Renal pelvis (tissue), 4 donors: ENCODE measurements around the gene PLPP3. TPM values are rescaled to one million over a fixed set of nuclear protein-coding genes. Genes with fewer than 3 reads are reported as not detected.

Source experiments
- DNase-seq: peaks from one replicate; pipeline ENCODE4 v3.0.0-alpha.2; 2013
- polyA plus RNA-seq, 3 donors: library from polyadenylated mRNA; unstranded; fragments of 120-200 nt; gene quantifications; one replicate each; pipeline ENCODE4 v1.2.1, GENCODE V29; 2013; ENCODE audit not compliant: insufficient read length in 3 of 3

Gene PLPP3
- polyA plus RNA-seq, 3 donors, result 101 to 118 (median 111) TPM

DNA sequence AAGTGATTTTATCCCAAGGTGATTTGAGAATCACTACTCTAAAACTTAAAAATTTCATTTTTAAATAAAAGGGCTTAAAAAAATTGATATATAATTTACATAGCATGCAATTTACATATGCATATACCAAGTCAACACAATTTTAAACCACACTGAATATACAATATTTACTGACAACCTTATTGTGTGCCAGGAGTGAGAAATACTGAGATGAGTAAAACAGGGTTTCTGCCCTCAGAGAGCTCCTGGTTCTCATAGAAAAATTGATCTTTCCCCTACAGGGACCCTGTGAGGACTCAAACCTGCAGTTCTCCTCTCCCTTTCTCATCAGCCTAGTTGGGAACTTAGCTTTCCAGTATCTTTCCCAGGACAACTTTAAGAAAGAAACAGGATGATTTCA is 27.0 kb downstream of the PLPP3 start:
- no peak for DNase-seq

DNA sequence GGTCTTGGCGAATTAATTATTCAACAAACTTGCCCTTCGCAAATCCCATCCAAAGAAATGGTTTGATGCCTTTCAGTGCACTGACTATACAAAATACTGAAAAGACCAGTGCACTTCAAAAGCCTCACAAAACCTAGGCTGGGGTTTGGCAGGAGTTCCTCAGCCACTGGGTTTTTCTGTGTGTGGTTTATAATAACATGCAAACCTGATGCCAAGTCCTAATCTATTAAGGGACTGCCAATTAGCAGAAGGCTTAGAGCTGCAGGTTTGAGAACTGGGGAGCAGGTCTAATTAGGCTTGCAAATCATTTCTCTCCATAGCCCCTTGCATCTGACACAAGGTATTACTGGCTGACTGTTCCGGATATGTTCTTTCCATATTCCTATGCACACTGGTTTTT is 27.7 kb downstream of the PLPP3 start:
- no peak for DNase-seq

DNA sequence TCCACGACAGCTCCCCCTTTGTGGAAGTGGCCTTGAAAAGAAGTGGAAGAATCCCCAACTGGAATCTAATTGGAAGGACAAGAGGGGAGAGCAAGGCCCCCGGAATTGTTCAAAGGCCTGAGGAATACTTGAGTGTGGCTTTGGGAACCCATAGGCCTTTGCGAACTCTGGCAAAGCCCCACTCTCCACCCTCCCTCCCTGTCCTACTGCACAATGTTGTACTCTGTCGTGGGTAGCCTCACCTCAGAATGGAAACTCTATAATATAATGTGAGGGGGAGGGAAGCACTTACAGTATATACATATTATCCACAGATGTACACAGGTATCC is 28.5 kb downstream of the PLPP3 start:
- no peak for DNase-seq

DNA sequence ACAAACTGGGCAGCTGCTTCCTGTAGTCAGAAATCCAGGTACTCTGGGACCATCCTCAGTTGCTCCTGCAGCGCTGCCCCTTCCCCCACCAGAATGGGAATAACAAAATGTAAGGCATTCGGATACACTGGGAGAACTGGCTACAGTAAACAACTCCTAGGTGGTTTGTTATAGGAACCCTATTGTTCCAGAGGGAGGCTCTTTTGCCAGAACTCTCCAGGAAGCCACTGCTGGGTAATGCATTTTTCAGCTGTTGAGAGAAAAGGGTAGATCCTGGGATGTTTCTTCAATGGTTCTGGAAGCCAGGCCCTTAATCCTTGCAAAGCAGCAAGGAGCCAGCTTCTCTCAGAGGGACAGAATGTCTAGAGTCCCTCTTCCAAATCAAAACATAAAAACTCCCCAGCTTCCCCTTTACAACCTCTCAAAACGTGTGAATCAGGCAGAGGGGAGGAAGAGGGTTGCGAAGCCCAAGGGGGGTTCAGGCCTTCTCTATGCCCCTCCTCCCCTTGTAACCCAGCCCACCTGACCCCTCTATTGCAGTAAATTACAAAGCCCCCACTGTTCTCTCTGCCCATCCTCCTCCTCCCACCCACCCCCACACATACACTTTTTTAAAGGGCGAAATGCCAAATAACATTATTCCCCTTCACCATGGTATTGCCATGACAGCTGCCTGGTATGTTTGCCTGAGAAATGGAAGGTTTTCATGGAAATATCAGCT is 29.1 kb downstream of the PLPP3 start:
- DNase-seq, result no peak

DNA sequence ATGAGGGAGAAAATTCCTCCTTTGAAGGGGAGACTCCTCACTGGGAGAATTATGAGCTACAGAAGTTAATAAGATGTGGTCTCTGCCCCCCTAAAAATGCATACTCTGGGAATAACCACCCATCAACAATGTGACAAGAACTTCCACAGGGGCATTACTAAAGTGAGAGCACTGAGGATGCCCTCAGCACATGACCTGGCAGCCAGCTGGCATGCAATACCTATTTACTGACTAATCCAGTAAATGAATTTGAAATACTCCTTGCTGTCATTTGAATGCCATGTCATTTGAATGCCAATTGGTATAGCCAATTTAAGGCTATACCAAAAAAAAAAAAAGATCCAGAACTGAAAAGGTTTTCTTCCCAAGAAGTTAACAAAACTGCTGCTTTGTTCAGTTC is 30.8 kb downstream of the PLPP3 start:
- DNase-seq, result no peak

DNA sequence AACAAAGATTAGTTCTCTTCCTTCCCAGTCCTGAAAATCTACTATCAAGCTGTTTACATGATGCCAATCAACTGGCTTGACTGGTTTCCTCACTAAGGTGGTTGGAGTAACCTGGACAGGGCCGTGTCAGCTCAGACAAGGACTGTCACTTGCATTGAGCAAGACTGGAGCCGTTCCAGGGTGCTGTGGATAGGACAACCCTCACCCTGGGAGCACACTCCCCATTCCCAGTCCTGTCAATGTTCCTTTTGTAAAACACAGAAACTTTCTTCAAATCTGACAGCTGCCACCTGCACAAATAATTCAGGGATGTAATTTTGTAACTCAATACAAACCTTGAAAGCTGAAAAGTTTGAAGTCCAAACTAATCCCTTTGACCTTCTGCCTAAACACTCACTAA is 31.4 kb downstream of the PLPP3 start:
- DNase-seq, result no peak

DNA sequence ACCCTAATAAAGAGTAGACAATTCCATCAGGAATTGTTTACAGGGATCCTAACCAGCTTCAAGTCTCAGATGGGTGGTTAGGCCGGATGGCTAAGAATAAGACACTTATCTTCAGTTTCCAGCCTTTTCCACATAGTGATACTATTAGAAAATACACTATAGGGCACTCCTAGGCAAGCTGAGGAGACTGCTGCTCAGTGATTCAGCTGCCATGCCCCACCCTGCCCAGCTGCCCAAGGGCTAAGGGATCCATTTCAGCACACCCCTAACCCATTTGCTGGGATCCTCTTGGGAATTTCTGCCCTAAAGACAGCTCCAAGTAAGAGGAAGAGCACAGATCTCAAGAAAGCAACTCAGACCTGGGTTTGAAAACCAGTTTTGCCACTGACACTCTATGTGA is 31.9 kb downstream of the PLPP3 start:
- no peak for DNase-seq

DNA sequence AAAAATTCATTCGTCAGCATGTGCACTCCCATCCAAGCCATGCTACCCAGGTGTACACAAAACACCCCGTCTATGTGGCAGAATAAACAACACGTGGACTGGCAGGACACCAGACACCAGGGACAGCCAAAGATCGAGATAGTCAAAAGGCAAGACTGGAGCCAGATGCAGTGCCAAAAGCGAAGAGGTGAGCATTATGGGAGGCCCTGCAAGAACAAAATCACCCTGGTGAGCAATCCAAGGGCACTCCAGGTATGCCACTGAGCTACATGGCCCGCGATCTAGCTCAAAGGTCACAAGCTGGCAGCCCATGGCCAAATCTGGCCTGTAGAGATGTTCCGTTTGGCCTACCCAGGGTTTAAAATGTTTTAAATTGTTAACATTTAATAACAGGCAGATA is 33.7 kb downstream of the PLPP3 start:
- no peak for DNase-seq

DNA sequence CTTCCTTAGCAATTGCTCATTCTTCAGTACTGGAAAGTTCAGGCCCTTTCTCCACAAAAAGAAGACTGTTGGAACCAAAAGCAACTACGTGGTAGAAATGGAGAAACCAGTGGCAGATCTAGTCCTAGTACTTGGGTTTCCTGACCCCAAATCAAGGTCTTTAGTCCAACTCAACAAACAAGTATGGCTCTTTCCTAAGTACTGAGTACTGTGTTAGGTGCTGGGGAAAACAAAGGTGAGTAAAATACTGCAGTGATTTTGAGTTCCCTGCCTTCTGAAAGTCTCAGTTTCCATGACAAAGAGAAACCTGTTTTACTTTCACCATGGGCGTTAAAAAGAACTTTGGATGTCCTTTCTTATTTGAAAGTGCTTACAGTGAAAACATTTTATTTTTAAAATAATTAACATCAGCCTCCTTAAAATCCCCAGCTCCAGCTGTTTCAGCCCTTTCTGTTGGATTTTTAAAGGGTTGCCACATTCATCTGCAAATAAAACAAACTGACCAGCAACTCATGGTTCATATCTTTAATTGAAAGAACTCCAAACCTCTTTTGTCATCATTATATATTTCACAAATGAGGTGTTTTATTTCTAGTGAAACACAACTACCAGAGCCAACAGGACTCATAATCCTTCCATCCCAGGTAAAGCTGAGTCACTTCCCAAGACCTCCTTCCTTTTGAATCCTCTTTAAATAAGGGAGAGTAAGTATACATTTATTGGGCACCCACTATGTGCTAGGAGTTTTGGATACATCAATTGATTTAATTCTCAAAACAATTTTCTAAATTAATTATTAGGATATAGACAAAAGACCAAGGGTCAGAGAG is 35.4 kb downstream of the PLPP3 start:
- no peak for DNase-seq

DNA sequence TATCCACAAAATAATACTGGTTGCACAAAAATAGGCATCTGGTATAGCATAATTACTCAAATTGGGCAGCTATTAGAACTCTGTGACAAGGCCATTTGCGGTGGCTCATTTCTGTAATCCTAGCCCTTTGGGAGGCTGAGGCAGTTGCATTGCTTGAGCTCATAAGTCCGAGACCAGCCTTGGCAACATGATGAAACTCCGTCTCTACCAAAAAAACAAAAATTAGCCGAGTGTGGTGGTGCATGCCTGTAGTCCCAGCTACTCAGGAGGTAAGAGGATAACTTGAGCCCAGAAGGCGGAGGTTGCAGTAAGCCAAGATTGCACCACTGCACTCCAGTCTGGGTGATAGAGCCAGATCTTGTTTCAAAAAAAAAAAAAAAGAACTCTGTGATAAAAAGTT is 36.7 kb downstream of the PLPP3 start:
- DNase-seq, result no peak

DNA sequence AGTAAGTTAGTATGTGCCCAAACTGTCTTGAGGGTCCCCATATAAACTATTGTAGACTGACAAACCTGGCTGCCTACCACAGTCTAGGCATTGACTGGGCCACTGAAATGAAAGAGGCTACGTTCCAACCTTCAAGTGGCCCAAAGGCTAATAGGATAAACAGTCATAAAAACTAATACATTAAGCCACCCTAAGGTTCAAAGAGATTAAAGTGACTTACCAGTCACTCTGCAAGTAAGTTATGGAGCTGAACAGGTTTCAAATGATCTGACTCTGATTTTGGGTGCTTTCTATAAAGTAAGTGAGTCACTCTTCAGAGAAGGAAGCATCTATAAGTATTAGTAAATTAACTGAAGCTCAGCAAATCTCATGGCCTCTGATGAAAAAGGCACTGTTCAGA is 38.0 kb downstream of the PLPP3 start:
- no peak for DNase-seq

DNA sequence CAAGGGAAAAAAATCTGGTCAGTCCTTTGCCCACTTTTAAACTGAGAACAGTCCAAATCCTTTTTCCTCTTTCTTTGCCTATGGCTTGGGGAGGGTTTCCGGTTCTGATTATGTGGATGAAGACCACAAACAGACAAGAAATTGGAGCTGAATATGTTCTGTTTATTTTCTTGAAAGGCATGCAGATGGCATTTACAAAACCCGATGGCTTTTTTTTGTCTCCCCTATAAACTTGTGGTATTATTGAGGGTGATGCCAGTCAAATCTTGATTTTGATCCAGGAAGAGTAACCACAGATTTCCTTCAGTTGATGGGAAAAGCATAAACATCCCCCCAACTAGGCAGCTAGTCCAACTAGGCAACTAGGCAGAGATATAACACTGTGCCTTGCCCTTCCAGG is 38.9 kb downstream of the PLPP3 start:
- no peak for DNase-seq

DNA sequence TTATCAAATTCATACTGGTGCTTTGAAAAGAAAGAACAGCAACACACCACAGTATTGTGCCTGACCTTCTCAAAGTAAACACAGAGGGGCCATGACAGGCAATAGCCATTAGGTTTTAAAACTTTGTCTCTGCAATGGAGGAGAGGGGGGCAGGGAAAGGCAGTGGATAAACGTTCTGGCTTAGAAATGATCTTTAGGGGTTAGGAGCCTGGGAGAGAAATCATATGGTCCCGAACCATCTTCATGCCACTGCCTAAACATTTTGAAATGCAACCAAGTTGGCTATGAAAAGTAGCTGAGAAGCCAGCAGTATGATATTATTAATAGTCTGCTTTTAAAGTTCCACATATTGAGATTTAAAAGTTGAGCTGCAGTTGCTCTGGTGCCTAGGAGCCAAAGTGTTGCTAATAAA is 39.8 kb downstream of the PLPP3 start:
- no peak for DNase-seq

DNA sequence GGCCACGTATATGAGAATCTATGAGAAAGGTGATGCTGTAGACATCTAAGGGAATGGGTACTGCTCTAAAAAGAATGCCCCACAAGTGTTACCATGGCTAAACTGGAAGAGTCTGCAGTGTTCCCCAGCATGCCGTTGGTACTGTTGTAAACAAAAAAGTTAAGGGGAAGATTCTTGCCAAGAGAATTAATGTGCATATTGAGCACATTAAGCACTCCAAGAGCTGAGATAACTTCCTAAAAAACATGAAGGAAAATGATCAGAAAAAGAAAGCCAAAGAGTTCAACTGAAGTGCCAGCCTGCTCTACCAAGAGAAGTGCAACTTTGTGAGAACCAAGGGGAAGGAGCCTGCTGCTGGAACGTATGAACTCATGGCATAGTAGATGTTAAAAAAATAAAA is 40.8 kb downstream of the PLPP3 start:
- no peak for DNase-seq

DNA sequence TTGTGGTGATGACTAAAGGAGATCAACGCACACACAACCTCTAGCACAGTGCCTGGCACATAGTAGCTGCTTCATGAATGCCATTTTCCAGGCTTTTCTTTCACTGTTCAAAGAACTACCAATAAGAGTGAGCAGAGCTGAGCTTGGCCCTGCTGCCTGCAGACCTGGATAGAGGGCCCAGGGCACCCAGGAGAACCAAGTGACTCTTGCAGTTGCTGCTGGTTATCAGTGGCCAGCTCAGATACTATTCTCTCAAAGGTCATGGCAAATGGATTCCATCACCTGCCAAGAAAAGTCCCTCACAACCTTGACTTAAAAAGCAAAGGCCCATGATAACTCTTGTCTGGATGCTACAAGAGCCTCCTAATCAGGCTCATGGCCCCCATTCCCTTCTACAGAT is 41.7 kb downstream of the PLPP3 start:
- no peak for DNase-seq

DNA sequence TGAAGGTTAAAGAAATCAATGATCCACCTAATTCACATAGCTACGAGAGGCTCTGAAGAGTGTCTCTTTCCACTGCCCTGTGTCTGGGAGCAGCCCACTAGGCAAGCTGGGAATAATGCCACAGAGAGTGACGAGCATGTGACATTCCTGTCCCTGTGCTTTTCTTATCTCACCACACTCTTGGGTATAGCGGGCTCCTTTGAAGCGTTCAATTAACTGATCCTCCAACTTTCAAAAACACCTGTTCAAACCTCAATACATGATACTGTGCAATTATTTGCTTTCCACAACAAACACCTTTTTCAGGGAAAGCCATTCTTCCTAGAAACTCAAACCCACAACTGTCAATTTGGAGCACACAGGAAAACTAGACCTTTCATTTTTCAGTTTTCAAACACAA is 43.4 kb downstream of the PLPP3 start:
- DNase-seq, result no peak

DNA sequence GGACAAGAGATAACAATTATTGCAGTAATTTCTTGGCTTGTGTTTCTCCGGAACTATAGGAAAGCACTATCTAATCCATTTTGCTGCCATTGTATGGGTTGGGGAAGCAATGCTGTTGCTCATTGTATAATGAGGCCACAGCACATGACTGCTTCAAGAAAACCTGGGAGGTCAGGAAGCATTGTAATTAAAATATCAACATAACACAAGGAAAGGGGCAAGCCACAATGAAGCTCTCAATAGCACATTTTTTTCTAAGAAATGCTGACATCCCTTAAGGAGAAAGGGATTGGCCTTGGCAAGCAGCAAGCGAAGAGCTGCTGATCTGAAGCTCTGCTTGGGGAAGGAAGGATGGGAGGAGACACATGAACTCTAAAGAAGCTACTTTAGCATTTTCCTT is 44.0 kb downstream of the PLPP3 start:
- DNase-seq, result no peak

DNA sequence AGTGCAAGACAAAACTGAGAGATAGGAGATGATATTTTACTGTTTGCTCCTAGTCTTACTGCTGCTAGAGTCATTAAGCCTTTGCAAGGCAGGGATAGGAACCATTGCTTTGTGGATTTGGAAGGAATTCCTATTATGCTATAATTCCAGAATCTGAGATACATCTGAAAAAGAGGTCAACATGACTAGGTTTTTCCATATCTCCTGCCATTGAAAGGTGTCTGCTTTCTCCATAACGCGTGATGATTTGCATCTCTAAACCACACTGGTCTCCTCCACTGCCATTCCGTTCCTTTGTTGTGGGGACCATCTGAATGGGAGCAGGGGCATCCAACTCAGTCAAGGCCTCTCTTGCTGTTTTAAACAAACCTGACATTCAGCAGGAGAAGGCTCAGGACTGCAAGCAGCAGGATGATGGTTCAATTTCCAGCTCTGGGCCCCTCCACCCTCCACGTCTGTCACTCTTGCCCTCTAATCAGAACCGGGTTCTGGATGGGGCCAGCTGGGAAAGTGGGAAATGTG is 45.2 kb downstream of the PLPP3 start:
- DNase-seq, result no peak

DNA sequence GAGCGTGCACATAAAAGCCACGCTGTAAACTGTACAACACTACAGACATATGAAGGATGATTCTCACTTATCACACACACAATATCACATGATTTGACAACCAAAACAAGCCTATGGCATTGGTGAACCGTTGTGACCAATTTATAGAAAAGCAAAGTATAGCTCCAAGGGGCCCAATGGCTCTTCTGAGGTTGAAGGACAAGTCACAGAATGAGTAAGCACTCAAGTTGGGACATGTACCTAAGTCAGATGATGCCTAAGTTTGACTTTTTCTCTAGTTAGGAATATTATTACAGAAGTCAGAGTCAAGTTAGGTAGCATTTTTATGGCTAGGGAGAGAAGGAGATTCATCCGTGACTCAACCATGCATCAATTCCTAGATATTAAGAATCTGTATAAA is 45.7 kb downstream of the PLPP3 start:
- DNase-seq, result no peak

DNA sequence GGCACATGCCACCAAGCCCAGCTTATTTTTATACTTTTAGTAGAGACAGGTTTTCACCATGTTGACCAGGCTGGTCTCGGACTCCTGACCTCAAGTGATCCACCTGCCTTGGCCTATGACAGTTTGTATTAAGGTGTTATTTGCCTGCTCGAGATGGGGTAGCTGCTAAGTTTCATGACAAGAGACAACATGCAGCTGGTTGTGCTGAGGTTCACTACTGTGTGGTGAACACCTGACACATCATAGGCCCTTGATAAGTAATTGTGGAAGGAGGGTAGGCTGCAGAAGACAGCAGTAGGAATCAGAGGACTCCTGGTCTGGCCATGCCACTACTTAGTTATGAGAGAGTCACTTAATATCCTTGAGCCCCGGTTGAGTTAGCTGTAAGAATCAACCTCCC is 46.2 kb downstream of the PLPP3 start:
- no peak for DNase-seq

DNA sequence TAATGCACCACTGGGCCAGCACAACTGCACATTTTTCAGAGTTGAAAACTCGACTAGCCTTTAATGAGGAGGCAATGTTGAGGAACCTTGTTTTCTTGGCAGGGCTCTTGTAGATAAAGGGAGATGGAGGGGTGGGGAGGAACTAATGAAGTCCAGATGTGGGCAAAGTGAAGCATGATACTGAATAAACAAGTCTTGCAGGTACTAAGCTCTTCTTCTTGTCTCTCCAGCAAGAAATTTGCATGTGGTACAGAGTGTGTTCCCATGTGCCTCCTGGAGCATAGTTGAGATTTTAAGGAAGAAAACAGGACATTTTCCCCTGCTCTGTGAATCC is 47.0 kb downstream of the PLPP3 start:
- no peak for DNase-seq

DNA sequence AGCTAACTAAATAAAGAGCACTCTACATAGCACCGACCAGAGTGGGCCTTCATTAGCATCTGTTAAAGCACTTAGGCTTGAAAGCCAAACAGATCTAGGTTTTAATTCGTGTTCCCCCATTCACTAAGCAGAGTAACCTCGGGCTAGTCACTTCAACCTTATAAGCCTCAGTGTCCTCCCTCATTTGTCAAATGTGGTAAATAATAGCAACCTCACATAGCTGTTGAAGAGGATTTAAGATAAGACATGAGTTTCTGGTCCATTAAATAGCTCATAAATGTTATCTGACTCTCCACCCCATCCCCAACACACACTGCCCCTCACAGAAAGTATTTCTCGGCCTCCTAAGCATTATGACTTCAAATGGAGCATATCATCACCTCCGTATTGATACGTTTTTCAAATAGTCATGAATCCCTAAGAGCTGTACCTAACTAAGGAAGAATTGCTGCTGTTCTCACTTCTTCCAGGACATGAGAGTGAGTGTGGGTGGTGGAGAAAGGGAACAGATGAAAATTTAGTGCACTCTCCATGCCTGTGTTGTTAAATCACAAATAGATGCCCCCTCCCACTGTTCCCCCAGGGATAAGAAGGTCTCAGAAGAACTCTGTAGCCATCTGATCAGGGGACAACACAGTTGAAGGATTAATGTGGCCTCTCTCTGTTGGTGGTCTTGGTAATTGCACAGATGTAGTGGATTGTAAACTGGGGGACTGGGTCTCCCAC is 47.6 kb downstream of the PLPP3 start:
- DNase-seq, result no peak

DNA sequence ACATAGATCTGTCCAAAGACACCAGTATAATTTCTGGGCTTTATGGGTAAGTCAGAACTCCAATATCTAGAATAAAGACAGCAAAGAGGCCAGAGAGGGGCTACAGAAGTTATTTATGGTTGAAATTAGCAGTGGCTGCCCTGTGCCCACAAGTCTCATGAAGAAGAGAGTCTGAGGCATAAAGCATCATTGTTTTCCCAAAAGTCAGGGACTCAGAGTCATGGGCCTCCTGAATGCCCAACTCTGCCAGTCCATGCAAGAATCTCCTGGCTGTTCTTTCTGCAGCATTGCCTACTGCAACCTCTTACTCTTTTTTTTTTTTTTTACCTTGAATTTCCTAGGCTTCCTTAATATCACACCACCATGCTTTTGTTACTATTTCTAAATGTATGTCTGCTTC is 49.6 kb downstream of the PLPP3 start:
- no peak for DNase-seq
